ENCODE measurements around the gene MZT2A.
A peak's percentile ranks its signal among the peaks of the same experiment; 100 is the strongest.
"Not testable (repeated sequence)": the region's sequence is repeated elsewhere in the genome, so short reads cannot be mapped to it uniquely, and the experiment has no call there.

Gene MZT2A

GRCh38 chr2:131520526-131520925 is 28.3 kb upstream of the MZT2A start:
- DNase-seq (ENCODE audit: low spot score) = peak; percentile 20

GRCh38 chr2:131519871-131520470 is 27.8 kb upstream of the MZT2A start:
- DNase-seq (ENCODE audit: low spot score) = not testable (repeated sequence)

- no peak for DNase-seq (ENCODE audit: low spot score)
Measured at GRCh38 chr2:131519466-131519865, 27.3 kb upstream of the MZT2A start.

GRCh38 chr2:131518531-131518930 is 26.3 kb upstream of the MZT2A start:
- not testable (repeated sequence) for DNase-seq (ENCODE audit: low spot score)

- DNase-seq (ENCODE audit: low spot score) = not testable (repeated sequence)
Measured at GRCh38 chr2:131517856-131518255, 25.7 kb upstream of the MZT2A start.

- no peak for DNase-seq (ENCODE audit: low spot score)
Measured at GRCh38 chr2:131517106-131517831, 25.1 kb upstream of the MZT2A start.

GRCh38 chr2:131516621-131517020 is 24.4 kb upstream of the MZT2A start:
- DNase-seq (ENCODE audit: low spot score) = not testable (repeated sequence)

GRCh38 chr2:131516011-131516410 is 23.8 kb upstream of the MZT2A start:
- DNase-seq (ENCODE audit: low spot score) = no peak

GRCh38 chr2:131515235-131515634 is 23.0 kb upstream of the MZT2A start:
- not testable (repeated sequence) for DNase-seq (ENCODE audit: low spot score)

GRCh38 chr2:131514408-131515166 is 22.4 kb upstream of the MZT2A start:
- not testable (repeated sequence) for DNase-seq (ENCODE audit: low spot score)

- not testable (repeated sequence) for DNase-seq (ENCODE audit: low spot score)
Measured at GRCh38 chr2:131511969-131512870, 20.0 kb upstream of the MZT2A start.

- DNase-seq (ENCODE audit: low spot score) = not testable (repeated sequence)
Measured at GRCh38 chr2:131511291-131511968, 19.2 kb upstream of the MZT2A start.

- DNase-seq (ENCODE audit: low spot score) = no peak
Measured at GRCh38 chr2:131509615-131510014, 17.4 kb upstream of the MZT2A start.

- DNase-seq (ENCODE audit: low spot score) = not testable (repeated sequence)
Measured at GRCh38 chr2:131504082-131504750, 12.0 kb upstream of the MZT2A start.

GRCh38 chr2:131503587-131503986 is 11.4 kb upstream of the MZT2A start:
- DNase-seq (ENCODE audit: low spot score) = not testable (repeated sequence)

- peak; percentile 24 for DNase-seq (ENCODE audit: low spot score)
Measured at GRCh38 chr2:131498321-131498973, 6.2 kb upstream of the MZT2A start.

- DNase-seq (ENCODE audit: low spot score) = not testable (repeated sequence)
Measured at GRCh38 chr2:131495506-131495905, 3.3 kb upstream of the MZT2A start.

GRCh38 chr2:131493199-131493968 is 1.2 kb upstream of the MZT2A start:
- peak; percentile 13 for DNase-seq (ENCODE audit: low spot score)

Data from pons (tissue), 1 donor.